Fibroblast of skin of scalp (primary cell): Measurements from ENCODE around the gene RIN1.

Experiments used
- DNase-seq: peaks from one replicate; pipeline ENCODE4 v3.0.0-alpha.2; 2013

RIN1 gene

DNA sequence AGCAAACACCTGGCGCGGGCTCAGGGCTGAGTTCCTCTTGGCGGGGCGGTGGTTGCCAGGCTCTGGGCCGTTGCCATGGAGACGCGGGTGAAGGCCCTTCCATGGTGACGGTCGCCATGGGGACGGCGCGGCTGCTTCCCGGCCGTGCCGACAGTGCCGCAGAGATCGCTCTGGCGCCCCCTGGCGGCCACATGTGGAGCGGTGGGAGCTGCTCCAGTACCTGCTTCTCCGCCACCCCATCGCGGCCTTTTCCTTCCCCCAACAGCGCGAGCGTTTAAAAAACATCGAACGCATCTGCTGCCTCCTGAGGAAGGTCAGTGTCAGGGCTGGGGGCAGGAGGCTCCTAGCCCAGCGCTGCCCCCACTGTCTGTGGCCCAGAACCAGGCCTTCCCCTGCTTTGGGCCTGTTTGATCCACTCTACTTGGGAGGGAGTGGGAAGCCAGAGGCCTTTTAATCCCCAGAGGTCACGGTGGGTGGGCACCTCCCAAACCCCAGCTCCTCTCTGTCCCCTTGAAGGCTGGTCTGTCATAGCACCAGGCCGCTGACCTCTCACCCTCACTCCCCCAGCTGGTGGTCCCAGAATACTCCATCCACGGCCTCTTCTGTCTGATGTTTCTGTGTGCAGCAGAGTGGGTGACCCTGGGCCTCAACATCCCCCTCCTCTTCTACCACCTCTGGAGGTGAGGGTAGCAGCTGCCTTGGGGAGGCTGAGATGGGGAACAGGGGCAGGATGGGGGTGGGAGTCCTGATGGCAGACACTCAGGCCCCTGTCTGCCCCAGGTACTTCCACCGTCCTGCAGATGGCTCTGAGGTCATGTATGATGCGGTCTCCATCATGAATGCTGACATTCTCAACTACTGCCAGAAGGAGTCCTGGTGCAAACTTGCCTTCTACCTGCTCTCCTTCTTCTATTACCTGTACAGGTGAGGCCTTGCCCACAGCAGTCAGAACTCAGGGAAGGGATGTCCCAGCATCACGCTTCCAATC is 53.5 kb downstream of the RIN1 start:
- peak; percentile 94 for DNase-seq
